Suprapubic skin (tissue), 4 donors: Measurements from ENCODE around the gene MSI1.

Source experiments
- CTCF ChIP-seq, 2 donors: fragments of 200-600 bp in 1 of 2; fragments of 450-650 bp in 1 of 2; sonication (generic) in 1 of 2; IDR thresholded peaks; one replicate each; pipeline ENCODE4 v1.5.1; 2016 to 2019; ENCODE audit warnings: antibody characterized with exemption in 2 of 2, mild to moderate bottlenecking in 1 of 2, moderate library complexity in 1 of 2
- POLR2A ChIP-seq, 2 donors: fragments of 450-650 bp; IDR thresholded peaks; one replicate each; pipeline ENCODE4 v1.6.1; 2017; ENCODE audit warnings: antibody characterized with exemption in 2 of 2, mild to moderate bottlenecking in 2 of 2, moderate library complexity in 2 of 2
- POLR2AphosphoS5 ChIP-seq, 3 donors: sonication (generic); formaldehyde crosslinking; IDR thresholded peaks; one replicate each; pipeline ENCODE4 v1.6.1; 2017; ENCODE audit warnings: antibody characterized with exemption in 3 of 3

- TF ChIP-seq CTCF (IDR thresholded peaks at IDR 0.05) (no peak), POLR2A (IDR thresholded peaks at IDR 0.05) (no peak), POLR2AphosphoS5 (IDR thresholded peaks at IDR 0.05) (no peak)
Measured at GRCh38 chr12:120321382-120322202, 47.4 kb downstream of the MSI1 start.
